Naive B cell (primary cell): Measurements from ENCODE around the gene SULT4A1. TPM values are rescaled to one million over a fixed set of nuclear protein-coding genes. Genes with fewer than 3 reads are reported as not detected.

Experiments used
- ATAC-seq, 2 donors: fragments of 150-1000 bp; cut with Tn5 transposase; 2 replicates each; pipeline ENCODE4 v1.10.0; 2021; ENCODE audit warnings: low read depth in 2 of 2, mild to moderate bottlenecking in 2 of 2, moderate library complexity in 2 of 2
- DNase-seq: peaks from one replicate; pipeline ENCODE4 v3.0.0; 2022
- H3K27ac Mint-ChIP-seq, 6 donors: one replicate each; pipeline ENCODE4 v1.8.0; 2020 to 2022; ENCODE audit warnings: mild to moderate bottlenecking in 6 of 6, mixed read lengths in 6 of 6, moderate library complexity in 5 of 6, inconsistent platforms in 2 of 6
- H3K27me3 Mint-ChIP-seq, 3 donors: one replicate each; pipeline ENCODE4 v1.8.0; 2021 to 2022; ENCODE audit warnings: mixed read lengths in 3 of 3, mild to moderate bottlenecking in 1 of 3
- H3K36me3 Mint-ChIP-seq, 2 donors: one replicate each; pipeline ENCODE4 v1.8.0; 2020 to 2022; ENCODE audit warnings: mixed read lengths in 2 of 2, inconsistent platforms in 1 of 2, mild to moderate bottlenecking in 1 of 2
- H3K4me1 Mint-ChIP-seq, 3 donors: one replicate each; pipeline ENCODE4 v1.8.0; 2020 to 2022; ENCODE audit warnings: mixed read lengths in 3 of 3, inconsistent platforms in 1 of 3, mild to moderate bottlenecking in 1 of 3, moderate library complexity in 1 of 3
- H3K4me3 Mint-ChIP-seq, 8 donors: one replicate each; pipeline ENCODE4 v1.8.0; 2020 to 2022; ENCODE audit warnings: mild to moderate bottlenecking in 8 of 8, mixed read lengths in 8 of 8, moderate library complexity in 8 of 8, inconsistent platforms in 2 of 8
- H3K9me3 Mint-ChIP-seq, 7 donors: one replicate each; pipeline ENCODE4 v1.8.0; 2020 to 2022; ENCODE audit warnings: mixed read lengths in 7 of 7, mild to moderate bottlenecking in 5 of 7, inconsistent platforms in 2 of 7, moderate library complexity in 1 of 7
- polyA plus RNA-seq, 6 donors: library from polyadenylated mRNA; unstranded; fragments of 300-500 nt; fragmentation: Illumina TruSeq; gene quantifications; one replicate each; pipeline ENCODE4 v1.2.3, GENCODE V29; 2021; ENCODE audit warnings: low read depth in 6 of 6

SULT4A1 gene
- polyA plus RNA-seq, 6 donors from 2014 or later: not detected

DNA sequence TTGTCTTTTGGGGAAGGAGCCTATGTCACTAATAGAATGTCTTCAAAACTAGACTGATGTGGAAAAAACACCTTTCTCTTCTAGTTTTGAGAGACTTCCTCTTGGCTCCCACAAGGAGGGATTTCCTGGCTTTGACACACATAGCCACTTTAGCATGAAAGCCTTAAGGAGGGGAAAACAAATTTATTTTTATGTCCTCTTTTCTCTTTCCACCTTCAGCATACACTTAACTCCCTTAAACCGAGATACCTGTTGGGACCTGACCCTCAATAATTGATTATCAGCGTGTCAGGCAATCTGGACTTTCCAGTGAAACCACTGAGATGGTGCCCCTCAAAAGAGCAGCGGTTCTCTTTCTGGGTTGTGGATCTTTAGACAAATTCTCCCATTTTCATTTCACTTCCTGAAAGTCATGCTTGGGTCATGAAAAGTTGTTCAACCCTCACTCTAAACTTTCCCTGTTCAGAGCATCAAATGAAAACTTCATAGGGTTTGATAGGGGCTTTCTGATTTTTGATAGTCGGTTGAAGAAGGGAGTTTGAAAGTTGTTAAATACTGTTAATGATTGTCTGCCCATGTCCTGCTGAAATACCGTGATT is 59.3 kb downstream of the SULT4A1 start:
- ATAC-seq: no peak
- H3K9me3 Mint-ChIP-seq: peaks cover 9 to 29% (median 19%) of the 10 kb centered on the region in 7 donors
- H3K27me3 Mint-ChIP-seq: peaks cover 21 to 74% (median 44%) of the 10 kb centered on the region in 3 donors
- H3K27ac Mint-ChIP-seq: no peak overlapping the region
- H3K4me3 Mint-ChIP-seq: no peak overlapping the region
- peaks cover 0 to 6% (median 0%) of the 10 kb centered on the region in 3 donors for H3K4me1 Mint-ChIP-seq
- no peak for DNase-seq
- H3K36me3 Mint-ChIP-seq: peaks cover 15 to 23% of the 10 kb centered on the region in 2 donors

DNA sequence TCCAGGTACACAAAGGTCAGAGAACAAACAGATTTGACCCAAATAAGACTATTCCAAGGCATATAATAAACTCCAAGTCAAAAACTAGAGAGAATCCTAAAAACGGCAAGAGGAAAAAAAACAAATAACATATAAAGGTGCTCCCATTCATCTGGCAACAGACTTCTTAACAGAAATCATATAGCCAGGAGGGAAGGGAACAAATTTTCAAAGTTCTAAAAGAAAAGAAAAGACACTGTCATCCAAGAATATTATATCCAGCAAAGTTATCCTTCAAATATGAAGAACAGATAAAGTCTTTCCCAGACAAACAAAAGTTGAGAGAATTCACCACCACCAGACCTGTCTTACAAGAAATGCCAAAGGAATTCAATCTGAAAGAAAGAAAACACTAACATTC is 61.3 kb downstream of the SULT4A1 start:
- DNase-seq (no peak), ATAC-seq (no peak)
- Mint-ChIP-seq H3K27ac (no peak overlapping the region), H3K9me3 (peaks cover 9 to 29% (median 19%) of the 10 kb centered on the region in 7 donors), H3K4me1 (peaks cover 0 to 8% (median 0%) of the 10 kb centered on the region in 3 donors), H3K27me3 (peaks cover 12 to 67% (median 32%) of the 10 kb centered on the region in 3 donors), H3K4me3 (no peak overlapping the region), H3K36me3 (peaks cover 15 to 23% of the 10 kb centered on the region in 2 donors)

DNA sequence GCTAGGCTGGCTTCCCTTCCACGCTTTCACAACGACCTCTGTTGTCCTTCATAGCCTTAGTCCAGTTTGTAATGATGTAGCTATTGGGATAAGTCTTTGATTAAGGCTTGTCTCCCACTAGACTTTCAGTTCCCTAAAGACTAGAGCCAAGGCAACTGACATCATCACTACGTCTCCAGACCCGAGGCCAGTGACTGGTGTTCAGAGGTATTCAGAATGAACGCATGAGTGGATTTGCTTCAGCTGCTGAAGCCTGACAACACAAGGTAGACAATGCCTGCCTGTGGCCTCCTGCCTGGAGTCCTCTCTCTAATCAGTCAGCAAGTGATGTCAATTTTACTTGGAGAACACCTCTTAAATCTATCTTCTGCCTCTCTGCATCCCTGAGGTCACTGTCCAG is 63.8 kb downstream of the SULT4A1 start:
- H3K27me3 Mint-ChIP-seq: peaks cover 9 to 61% (median 28%) of the 10 kb centered on the region in 3 donors
- peak; percentile 69 to 92 for ATAC-seq
- no peak overlapping the region for H3K4me3 Mint-ChIP-seq
- H3K9me3 Mint-ChIP-seq: peaks cover 9 to 29% (median 19%) of the 10 kb centered on the region in 7 donors
- DNase-seq: no peak
- peaks cover 0 to 8% (median 0%) of the 10 kb centered on the region in 3 donors for H3K4me1 Mint-ChIP-seq
- H3K27ac Mint-ChIP-seq: no peak overlapping the region
- peaks cover 15 to 23% of the 10 kb centered on the region in 2 donors for H3K36me3 Mint-ChIP-seq

DNA sequence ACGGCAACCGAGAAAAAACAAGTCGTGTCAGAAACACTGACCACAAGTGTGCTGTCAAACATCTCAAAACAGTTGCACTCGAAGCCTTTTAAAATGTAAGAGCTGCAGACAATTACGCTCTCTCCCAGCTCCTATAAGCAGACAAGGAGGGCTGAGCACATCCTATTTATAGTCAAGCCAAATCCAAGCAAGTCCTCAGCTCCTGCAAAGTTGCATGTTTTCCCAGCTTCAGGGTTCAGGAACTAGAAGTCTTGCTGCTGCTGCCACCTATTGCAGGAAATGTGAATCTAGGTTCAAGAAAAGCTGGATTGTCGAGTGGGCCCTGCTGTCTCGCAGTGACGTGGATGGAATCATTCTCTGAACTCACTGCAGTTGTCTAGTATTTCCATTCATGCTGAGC is 65.7 kb downstream of the SULT4A1 start:
- Mint-ChIP-seq H3K27me3 (peaks cover 5 to 43% (median 28%) of the 10 kb centered on the region in 3 donors), H3K4me3 (no peak overlapping the region), H3K9me3 (peaks cover 9 to 21% (median 15%) of the 10 kb centered on the region in 7 donors), H3K27ac (no peak overlapping the region), H3K4me1 (peaks cover 0 to 8% (median 0%) of the 10 kb centered on the region in 3 donors), H3K36me3 (peaks cover 10 to 19% of the 10 kb centered on the region in 2 donors)
- no peak for ATAC-seq
- no peak for DNase-seq

DNA sequence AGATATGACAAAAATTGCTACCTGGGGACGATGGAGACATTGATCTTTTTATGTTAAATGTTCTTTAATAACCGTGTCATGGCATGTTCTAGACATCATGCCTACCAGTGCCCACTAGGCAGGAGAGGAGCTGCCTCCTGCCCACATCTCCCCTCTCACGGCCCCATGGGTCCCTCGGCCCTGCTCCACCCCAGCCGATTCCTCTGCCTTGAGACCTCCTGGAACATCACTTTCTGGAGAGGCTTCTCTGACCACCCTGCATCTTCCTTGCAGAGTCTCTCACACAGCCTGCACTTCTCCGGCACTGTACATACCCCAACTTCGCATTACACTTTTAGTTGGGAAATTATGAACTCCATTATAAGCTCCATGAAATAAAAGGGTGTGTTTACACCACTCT is 67.0 kb downstream of the SULT4A1 start:
- no peak overlapping the region for H3K4me3 Mint-ChIP-seq
- H3K27ac Mint-ChIP-seq: no peak overlapping the region
- H3K36me3 Mint-ChIP-seq: peaks cover 6 to 7% of the 10 kb centered on the region in 2 donors
- peaks cover 0 to 8% (median 0%) of the 10 kb centered on the region in 3 donors for H3K4me1 Mint-ChIP-seq
- H3K27me3 Mint-ChIP-seq: peaks cover 5 to 31% (median 21%) of the 10 kb centered on the region in 3 donors
- ATAC-seq: no peak
- H3K9me3 Mint-ChIP-seq: peaks cover 0 to 9% (median 5%) of the 10 kb centered on the region in 7 donors
- no peak for DNase-seq

DNA sequence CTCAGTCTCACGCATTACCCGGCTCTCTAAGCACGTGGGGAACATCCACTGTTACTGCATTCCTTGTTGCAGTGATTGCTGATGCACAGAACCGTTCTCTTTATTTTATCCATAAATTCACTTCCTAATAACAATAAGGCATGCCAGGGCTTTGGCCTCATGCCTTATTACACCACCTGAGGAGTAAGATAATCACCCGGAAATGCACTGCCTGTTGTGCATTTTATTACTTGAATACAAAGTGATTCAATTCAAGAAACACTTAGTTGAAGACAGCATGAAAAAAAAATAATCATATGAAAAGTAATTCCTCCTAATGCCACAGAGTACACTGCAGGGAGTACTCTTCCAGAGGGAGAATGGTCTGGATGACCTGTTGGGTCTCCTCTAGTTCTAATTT is 69.4 kb downstream of the SULT4A1 start:
- Mint-ChIP-seq H3K4me3 (no peak overlapping the region), H3K36me3 (no peaks in the 10 kb centered on the region), H3K27ac (no peak overlapping the region), H3K27me3 (peaks cover 12 to 31% (median 17%) of the 10 kb centered on the region in 3 donors), H3K4me1 (peaks cover 0 to 2% (median 0%) of the 10 kb centered on the region in 3 donors), H3K9me3 (no peaks in the 10 kb centered on the region)
- ATAC-seq (no peak), DNase-seq (no peak)

DNA sequence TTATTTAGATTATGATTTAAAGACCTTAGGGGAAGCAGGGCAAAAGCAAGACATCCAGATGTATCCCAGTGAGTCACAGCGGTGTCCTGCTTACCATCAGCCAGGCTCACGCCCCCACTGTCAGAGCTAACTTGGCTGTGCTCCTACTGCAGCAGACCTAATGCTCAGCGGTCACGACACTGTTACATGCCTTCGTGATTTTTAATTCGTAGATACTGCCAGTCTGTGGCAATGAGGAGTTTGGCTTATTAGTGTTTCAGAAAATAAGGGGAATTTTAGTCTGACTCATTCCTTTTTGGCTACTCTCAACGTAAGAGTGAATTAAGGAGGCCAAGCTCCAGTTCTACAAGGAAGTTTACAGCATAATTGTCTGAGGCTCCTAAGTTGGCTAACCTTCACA is 72.9 kb downstream of the SULT4A1 start:
- Mint-ChIP-seq H3K9me3 (no peaks in the 10 kb centered on the region), H3K4me1 (no peaks in the 10 kb centered on the region), H3K27ac (no peak overlapping the region), H3K4me3 (no peak overlapping the region), H3K27me3 (peaks cover 8 to 27% (median 21%) of the 10 kb centered on the region in 3 donors), H3K36me3 (no peaks in the 10 kb centered on the region)
- DNase-seq: no peak
- ATAC-seq: no peak

DNA sequence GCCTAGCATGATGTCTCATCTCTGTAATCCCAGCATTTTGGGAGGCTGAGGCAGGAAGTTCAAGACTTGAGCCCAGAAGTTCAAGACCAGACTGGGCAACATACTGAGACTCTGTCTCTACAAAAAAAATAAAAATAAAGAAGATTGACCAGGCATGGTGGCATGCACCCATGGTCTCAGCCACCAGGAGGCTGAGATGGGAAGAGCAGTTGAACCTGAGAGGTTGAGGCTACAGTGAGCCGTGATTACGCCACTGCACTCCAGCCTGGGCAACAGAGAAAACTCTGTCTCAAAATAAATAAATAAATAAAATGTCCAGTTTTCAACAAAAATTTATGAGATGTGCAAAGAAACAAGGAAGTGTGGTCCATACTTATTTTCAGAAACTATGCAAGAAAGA is 78.5 kb downstream of the SULT4A1 start:
- Mint-ChIP-seq H3K4me1 (no peaks in the 10 kb centered on the region), H3K4me3 (no peak overlapping the region), H3K36me3 (no peaks in the 10 kb centered on the region), H3K27me3 (peaks cover 16 to 32% (median 26%) of the 10 kb centered on the region in 3 donors), H3K27ac (no peak overlapping the region), H3K9me3 (no peaks in the 10 kb centered on the region)
- DNase-seq: no peak
- no peak for ATAC-seq

DNA sequence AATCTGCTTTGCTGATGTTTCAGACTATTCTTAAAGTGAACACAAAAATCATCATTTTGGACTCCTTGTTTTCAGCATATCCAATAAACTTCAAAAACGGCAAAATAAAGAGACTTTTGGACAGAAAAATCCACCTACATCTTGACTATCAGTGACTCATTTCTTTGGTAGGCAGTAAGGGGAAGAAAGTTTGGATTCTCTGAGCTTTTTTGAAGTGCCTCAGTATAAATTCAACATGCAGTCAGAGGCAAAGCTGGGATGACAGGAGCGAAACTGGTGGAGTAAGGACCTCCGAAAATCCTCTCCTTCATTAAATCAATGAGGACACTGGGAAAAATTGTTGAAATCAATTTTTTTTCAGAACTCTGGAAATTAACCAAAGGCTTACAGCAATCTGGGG is 79.9 kb downstream of the SULT4A1 start:
- H3K9me3 Mint-ChIP-seq: no peaks in the 10 kb centered on the region
- no peaks in the 10 kb centered on the region for H3K36me3 Mint-ChIP-seq
- peaks cover 12 to 27% (median 26%) of the 10 kb centered on the region in 3 donors for H3K27me3 Mint-ChIP-seq
- ATAC-seq: no peak
- no peak for DNase-seq
- no peak overlapping the region for H3K4me3 Mint-ChIP-seq
- no peaks in the 10 kb centered on the region for H3K4me1 Mint-ChIP-seq
- H3K27ac Mint-ChIP-seq: no peak overlapping the region

DNA sequence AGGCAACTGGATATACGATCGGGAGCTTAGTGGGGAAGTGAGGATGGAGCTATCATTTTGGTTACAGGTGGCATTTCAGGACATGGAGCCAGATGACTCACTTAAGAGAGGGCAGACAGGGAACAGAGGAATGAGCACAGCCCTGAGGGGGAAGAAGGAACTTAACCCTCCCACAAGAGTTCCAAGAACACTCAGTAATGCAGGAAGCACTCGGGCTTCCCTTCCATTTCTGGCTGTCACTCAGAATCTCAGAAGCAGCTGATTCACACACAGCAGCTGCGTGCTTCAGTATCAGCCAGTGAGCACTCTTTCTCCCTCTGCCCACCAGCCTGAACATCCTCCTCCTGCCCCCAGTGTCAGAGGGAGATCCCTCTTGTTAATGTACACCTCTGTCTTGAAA is 85.0 kb downstream of the SULT4A1 start:
- DNase-seq (no peak), ATAC-seq (no peak)
- Mint-ChIP-seq H3K9me3 (no peaks in the 10 kb centered on the region), H3K4me3 (no peak overlapping the region), H3K27me3 (peaks cover 14 to 26% (median 21%) of the 10 kb centered on the region in 3 donors), H3K4me1 (no peaks in the 10 kb centered on the region), H3K27ac (no peak overlapping the region), H3K36me3 (no peaks in the 10 kb centered on the region)

DNA sequence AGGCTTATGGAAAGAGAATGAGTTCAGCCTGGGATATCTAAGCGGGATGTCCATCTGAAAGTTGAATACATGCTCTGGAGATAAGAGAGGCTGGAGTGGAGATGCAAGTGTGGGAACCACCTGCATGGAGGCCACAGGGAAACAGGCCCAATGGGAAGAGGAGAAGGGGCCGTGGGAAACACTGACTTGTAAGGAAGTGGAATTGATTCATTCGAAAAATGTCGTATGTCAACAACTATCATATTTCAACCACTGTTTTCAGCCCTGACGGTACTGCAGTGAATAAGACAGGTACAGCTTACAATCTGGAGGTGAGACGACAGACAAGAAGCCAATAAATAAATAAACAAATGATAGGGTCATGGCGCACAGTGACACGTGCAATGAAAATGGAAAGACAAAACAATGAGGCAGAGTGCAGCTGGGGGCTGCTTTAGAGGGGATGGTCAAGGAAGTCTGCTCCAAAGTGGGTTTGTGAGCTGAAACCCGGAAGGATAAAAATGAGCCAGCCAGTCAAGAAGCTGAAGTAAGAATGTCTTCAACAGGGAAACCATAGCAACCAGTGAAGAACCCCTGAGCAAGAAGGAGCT is 86.1 kb downstream of the SULT4A1 start:
- ATAC-seq: no peak
- Mint-ChIP-seq H3K27me3 (peaks cover 14 to 25% (median 19%) of the 10 kb centered on the region in 3 donors), H3K27ac (no peak overlapping the region)

More for the DNA sequence above, 86.1 kb downstream of the SULT4A1 start:
- Mint-ChIP-seq H3K9me3 (no peaks in the 10 kb centered on the region), H3K4me3 (no peak overlapping the region), H3K4me1 (no peaks in the 10 kb centered on the region), H3K36me3 (no peaks in the 10 kb centered on the region)
- DNase-seq: no peak

Other genes starting within 250 kb of the SULT4A1 start
- gene EFCAB6, start 50.2 kb downstream of the SULT4A1 start, polyA plus RNA-seq: not detected
- not detected for gene PNPLA5, start 29.5 kb upstream of the SULT4A1 start, polyA plus RNA-seq
- gene PNPLA3, start 61.3 kb upstream of the SULT4A1 start, polyA plus RNA-seq: not detected
- 10 to 100 TPM; 64.0 to 96.1 (median 75.4) TPM for gene SAMM50, start 92.9 kb upstream of the SULT4A1 start, polyA plus RNA-seq
- 10 to 100 TPM; 18.6 to 30.0 (median 21.3) TPM for gene PARVB, start 161.8 kb upstream of the SULT4A1 start, polyA plus RNA-seq